Skeletal muscle satellite cell (primary cell): Measurements from ENCODE around the gene SLC19A2. TPM values are rescaled to one million over a fixed set of nuclear protein-coding genes. Genes with fewer than 3 reads are reported as not detected.
"Not testable (repeated sequence)": the region's sequence is repeated elsewhere in the genome, so short reads cannot be mapped to it uniquely, and the experiment has no call there.

Experiments
- H3K27me3 ChIP-seq: 2 replicates; pipeline ENCODE4 v1.7.0; 2013; ENCODE audit warnings: low read length; ENCODE audit not compliant: control insufficient read depth, insufficient read depth
- H3K36me3 ChIP-seq: 2 replicates; pipeline ENCODE4 v1.7.0; 2013; ENCODE audit warnings: mild to moderate bottlenecking, control low read depth, low read length; ENCODE audit not compliant: insufficient read depth
- H3K4me1 ChIP-seq: 2 replicates; pipeline ENCODE4 v1.7.0; 2013; ENCODE audit warnings: low read length; ENCODE audit not compliant: control insufficient read depth, insufficient read depth
- H3K4me2 ChIP-seq: 2 replicates; pipeline ENCODE4 v1.7.0; 2013; ENCODE audit warnings: mild to moderate bottlenecking, low read length
- H3K4me3 ChIP-seq: 2 replicates; pipeline ENCODE4 v1.7.0; 2013; ENCODE audit warnings: low read length
- H3K9ac ChIP-seq: 2 replicates; pipeline ENCODE4 v1.7.0; 2013; ENCODE audit warnings: mild to moderate bottlenecking, low read depth, low read length, moderate library complexity
- H3K9me3 ChIP-seq: replicated peaks from 2 replicates; pipeline ENCODE4 v1.7.0; 2013; ENCODE audit warnings: mild to moderate bottlenecking, control low read depth, low read length
- total RNA-seq: library from RNA; depleted of rRNA; stranded (reverse); fragments of >200 nt; gene quantifications from 2 replicates; pipeline ENCODE4 v1.2.3, GENCODE V29; 2012; rRNA removed

Gene SLC19A2, protein sequence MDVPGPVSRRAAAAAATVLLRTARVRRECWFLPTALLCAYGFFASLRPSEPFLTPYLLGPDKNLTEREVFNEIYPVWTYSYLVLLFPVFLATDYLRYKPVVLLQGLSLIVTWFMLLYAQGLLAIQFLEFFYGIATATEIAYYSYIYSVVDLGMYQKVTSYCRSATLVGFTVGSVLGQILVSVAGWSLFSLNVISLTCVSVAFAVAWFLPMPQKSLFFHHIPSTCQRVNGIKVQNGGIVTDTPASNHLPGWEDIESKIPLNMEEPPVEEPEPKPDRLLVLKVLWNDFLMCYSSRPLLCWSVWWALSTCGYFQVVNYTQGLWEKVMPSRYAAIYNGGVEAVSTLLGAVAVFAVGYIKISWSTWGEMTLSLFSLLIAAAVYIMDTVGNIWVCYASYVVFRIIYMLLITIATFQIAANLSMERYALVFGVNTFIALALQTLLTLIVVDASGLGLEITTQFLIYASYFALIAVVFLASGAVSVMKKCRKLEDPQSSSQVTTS
- total RNA-seq = 19.0 and 20.8 TPM in 2 replicates

DNA sequence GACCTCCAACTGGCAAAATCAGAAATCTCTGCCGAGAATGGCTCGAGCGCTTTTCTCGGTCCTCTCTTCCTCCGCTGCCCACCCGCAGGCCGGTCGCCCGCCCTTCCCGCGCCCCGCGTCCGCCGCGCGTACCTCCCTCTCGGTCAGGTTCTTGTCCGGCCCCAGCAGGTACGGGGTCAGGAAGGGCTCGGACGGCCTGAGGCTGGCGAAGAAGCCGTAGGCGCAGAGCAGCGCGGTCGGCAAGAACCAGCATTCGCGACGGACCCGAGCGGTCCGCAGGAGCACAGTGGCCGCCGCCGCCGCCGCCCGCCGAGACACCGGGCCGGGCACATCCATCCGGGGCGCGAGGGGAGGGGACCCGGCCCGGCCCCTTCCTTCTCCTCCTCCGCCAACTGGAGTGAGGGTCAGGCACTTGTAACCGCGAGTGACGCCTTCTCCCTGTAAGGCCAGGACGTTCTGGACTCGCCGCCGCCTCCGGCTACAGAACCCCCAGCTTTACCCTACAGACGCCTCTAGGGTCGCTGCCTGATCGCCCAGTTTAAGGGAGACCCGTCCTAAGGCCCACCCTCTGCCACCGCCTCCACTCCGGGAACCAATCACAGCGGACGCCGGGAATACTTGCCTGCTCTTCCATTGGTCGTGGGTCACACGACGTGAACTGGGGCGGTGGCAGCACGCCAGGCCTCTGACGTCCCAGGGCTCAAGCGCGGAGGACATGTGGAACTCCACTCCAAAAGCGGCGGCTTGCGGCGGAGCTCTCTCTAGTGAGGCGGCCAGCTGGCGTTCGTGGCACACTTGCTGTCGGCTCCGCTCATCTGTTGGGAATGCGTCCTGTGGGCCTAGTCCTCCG lies at the start of gene SLC19A2:
Gene SLC19A2 (minus strand): TSS at position 514 of the 850 bp plus-strand sequence. CDS start 178 bp downstream, at position 336.
- no peaks in the 10 kb centered on the region for H3K9me3 ChIP-seq
- peak within 1 kb of the TSS; percentile 86 for H3K4me2 ChIP-seq
- peak within 1 kb of the TSS; percentile 94 for H3K9ac ChIP-seq
- H3K27me3 ChIP-seq = no peaks in the 10 kb centered on the region
- no peaks in the 10 kb centered on the region for H3K36me3 ChIP-seq
- H3K4me1 ChIP-seq = peaks cover 44% of the 10 kb centered on the region
- peak within 1 kb of the TSS; percentile 83 for H3K4me3 ChIP-seq

DNA sequence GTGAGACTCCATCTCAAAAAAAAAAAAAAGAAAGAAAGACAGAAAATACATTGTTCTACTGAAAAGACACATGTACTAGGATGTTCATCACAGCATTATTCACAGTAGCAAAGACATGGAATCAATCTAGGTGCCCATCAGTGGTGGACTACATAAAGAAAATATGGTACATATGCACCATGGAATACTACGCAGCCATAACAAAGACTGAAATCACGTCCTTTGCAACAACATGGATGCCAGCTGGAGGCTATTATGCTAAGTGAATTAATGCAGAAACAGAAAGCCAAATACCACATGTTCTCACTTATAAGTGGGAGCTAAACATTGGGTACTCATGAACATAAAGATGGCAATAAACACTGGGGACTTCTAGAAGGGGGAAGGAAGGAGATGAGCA lies 48.9 kb upstream of the SLC19A2 start:
- Histone ChIP-seq H3K36me3 (no peaks in the 10 kb centered on the region), H3K9ac (no peak overlapping the region), H3K4me3 (no peak overlapping the region), H3K9me3 (no peaks in the 10 kb centered on the region), H3K4me1 (peaks cover 8% of the 10 kb centered on the region), H3K27me3 (no peaks in the 10 kb centered on the region), H3K4me2 (no peak overlapping the region)

DNA sequence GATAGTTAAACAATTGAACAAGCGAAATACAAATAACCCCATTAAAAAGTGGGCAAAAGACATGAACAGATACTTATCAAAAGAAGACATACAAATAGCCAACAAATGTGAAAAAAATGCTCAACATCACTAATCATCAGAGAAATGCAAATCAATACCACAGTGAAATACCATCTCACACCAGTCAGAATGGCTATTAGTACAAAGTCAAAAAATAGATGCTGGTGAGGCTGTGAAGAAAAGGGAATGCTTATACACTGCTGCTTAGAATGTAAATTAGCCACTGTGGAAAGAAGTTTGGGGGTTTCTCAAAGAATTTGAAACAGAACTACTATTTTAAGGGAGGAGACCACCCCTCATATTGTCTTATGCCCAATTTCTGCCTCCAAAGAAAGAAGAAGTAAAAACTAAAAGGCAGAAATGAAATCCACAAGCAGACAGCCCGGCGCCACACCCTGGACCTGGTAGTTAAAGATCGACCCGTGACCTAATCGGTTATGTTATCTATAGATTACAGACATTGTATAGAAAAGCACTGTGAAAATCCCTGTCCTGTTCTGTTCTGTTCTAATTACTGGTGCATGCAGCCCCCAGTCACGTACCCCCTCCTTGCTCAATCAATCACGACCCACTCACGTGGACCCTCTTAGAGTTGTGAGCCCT lies 47.9 kb upstream of the SLC19A2 start:
- H3K9ac ChIP-seq, H3K9me3 ChIP-seq, H3K4me2 ChIP-seq, H3K36me3 ChIP-seq, H3K4me3 ChIP-seq, H3K27me3 ChIP-seq, H3K4me1 ChIP-seq: not testable (repeated sequence)

DNA sequence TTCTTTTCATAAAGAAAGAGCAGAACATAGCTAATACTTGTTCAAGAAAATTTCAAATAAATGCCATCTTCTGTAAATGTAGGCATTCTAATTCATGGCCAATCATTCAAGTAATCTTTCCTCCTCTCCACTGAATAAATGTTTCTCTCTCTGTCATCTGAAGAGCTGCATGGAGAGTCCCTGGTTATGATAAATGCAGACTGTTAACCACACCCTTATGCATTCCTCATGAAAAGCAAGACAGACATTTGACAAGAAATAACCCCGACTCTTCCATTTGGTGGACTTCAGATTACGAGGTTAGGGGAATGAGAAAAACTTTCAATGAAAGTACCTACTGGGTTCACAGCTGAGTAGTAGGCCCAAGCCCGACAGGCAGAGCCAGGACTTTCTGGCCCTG lies 44.7 kb upstream of the SLC19A2 start:
- Histone ChIP-seq H3K9ac (no peak overlapping the region), H3K27me3 (no peaks in the 10 kb centered on the region), H3K4me2 (no peak overlapping the region), H3K9me3 (no peaks in the 10 kb centered on the region), H3K4me1 (peaks cover 7% of the 10 kb centered on the region), H3K36me3 (no peaks in the 10 kb centered on the region), H3K4me3 (no peak overlapping the region)

DNA sequence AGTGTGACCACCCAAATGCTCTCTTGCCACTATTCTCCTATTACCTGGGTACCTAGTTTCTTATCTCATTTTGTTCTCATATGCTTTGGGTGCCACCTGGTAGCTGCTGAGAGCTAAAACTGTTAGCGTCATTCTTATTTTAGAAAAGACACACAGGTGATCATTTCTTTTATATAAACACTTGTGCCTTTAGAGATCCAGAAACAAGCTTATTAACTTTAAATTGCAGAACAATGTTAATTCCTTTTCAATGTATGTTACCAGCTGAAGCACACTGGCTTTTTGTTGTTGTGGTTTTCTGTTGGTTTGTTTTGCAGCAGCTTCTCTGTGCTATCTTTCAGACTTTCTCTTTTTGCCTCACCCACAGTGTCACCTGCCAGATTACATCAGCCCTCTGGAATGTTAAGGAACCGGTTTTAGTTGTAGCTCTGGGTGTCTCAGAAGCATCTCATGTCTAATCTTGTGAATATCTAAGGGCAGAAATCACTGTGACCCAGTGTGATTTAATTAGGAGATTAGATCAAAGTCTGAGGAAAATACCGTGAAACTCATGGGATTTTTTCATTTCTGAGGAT lies 43.4 kb upstream of the SLC19A2 start:
- Histone ChIP-seq H3K4me3 (no peak overlapping the region), H3K4me1 (peaks cover 7% of the 10 kb centered on the region), H3K36me3 (no peaks in the 10 kb centered on the region), H3K9ac (no peak overlapping the region), H3K9me3 (no peaks in the 10 kb centered on the region), H3K4me2 (no peak overlapping the region), H3K27me3 (no peaks in the 10 kb centered on the region)

DNA sequence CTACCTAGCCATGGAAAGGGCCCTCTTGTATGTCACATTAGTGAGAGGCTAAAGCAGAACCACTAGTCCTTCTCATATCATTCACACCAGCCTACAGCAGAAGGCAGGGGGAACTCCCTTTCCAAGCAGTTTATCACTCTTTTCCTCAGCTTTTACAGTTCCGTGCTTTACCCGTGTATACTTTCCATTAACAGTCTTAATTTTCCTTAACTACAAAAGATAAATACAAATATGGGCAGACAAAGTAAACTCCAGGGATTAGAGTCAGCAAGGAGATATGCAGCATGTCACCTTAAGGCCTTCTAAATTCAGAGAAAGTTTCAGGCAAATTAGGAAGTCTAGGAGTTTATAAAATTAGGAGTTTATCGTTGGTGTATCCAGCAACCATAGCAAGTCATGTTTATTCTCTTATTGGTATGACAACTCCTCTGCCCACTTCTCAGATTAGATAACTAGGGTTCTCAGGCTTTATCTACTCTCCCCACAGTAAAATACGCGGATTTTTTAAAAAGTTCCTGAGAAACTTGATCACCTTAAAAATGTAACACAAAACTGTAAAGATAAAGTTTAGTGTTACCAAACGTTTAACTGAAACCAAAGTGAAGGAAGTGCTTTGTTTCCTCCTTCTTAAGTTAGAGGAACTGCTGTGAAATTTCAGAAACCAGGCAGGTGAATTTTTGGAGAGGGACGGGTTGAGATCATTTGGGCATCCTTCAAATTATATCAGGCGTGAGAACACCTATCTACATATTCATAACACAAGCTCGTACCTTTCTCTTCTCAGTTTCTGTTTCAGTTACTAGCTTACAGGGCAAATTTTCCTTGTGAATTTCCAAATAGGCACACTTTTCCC lies 42.7 kb upstream of the SLC19A2 start:
- Histone ChIP-seq H3K4me2 (no peak overlapping the region), H3K9me3 (no peaks in the 10 kb centered on the region), H3K27me3 (no peaks in the 10 kb centered on the region), H3K4me1 (peaks cover 7% of the 10 kb centered on the region), H3K9ac (no peak overlapping the region), H3K4me3 (no peak overlapping the region), H3K36me3 (no peaks in the 10 kb centered on the region)

DNA sequence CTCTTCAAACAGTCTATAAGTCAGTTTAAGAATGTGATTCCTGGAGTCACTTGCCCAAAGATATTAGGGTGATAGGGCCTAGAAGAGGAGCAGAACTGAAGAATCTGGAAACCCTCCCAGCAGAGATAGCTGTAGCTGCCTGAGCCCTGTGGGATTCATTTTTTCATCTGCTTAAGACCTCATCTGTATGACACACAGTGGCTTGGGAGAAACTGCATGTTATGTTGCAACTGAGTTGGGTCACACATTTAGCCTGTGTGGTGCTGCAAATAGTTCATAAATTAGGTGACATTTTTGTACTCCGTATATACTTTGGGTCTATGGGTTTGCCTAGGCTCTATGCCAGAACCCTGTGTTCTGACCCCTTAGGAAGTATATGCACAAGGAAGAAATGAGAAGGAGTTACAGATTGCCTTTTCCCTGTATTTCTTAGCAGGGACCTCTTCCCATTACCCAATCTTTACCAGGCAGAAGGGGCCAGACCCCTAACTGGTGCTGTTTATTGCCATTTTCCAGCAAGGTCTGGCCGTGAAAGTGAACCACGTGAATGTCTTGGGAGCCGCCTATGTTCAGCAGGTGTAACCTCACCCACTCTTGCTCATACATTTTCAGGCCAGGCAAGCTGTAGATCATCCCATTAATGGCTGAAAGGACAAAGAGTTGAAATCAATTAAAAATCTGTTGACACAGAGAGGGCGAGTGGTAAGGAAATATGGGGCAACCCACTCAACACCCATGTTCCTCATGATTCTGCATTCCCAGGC lies 41.9 kb upstream of the SLC19A2 start:
- H3K36me3 ChIP-seq = no peaks in the 10 kb centered on the region
- H3K9me3 ChIP-seq = no peaks in the 10 kb centered on the region
- no peaks in the 10 kb centered on the region for H3K27me3 ChIP-seq
- H3K4me2 ChIP-seq = no peak overlapping the region
- H3K9ac ChIP-seq = no peak overlapping the region
- H3K4me3 ChIP-seq = no peak overlapping the region
- peaks cover 7% of the 10 kb centered on the region for H3K4me1 ChIP-seq

DNA sequence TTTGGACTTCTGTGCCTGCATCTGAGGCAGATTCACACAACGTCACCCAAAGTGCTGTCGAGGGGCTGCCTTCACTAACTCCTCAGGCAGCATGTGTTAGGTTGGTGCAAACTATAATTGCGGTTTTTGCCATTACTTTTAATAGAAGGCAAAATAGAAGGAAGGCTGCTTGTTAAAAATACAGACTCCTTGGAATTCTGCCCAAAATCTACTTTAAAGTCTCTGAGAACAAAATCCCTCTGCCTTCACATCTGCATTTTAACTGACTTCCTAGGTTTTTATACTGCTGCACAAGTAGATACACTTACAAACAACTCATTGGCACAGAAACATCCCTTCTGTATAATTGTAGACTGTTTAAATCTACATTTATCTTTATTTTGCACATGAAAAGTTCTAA lies 41.3 kb upstream of the SLC19A2 start:
- no peak overlapping the region for H3K4me3 ChIP-seq
- no peak overlapping the region for H3K9ac ChIP-seq
- no peaks in the 10 kb centered on the region for H3K27me3 ChIP-seq
- H3K36me3 ChIP-seq = no peaks in the 10 kb centered on the region
- peaks cover 7% of the 10 kb centered on the region for H3K4me1 ChIP-seq
- no peak overlapping the region for H3K4me2 ChIP-seq
- H3K9me3 ChIP-seq = no peaks in the 10 kb centered on the region

DNA sequence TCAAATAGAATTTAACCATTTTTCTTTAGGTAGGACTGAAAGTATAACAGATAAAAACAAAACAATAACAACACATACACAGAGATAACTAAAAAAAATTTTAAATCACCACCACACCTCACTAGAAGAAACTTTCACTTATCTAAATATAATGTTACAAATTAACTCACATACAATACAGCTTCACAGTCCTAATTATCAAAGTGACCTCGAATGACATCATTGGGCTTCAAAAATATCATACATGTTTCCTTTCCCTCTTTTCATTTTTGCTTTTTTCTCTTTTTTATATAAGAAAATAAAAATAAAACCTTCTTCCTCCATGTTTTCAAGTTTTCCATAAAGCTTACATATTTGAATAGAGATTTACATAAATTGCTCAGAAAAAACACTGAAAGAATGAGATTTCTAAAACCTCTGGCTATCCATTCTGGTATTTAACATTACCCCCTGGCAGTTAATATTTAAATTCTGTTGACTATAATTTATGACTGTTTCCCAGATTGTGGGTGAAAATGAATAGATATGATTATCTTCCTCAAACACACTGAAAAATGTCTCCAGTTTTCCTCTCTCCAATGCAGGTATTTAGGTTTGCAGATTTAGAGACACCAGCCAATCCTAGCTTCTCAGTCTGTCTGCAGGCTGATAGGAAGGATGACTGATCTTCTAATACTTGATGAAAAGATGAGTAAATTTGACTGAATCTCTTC lies 40.5 kb upstream of the SLC19A2 start:
- Histone ChIP-seq H3K4me3 (no peak overlapping the region), H3K27me3 (no peaks in the 10 kb centered on the region), H3K4me1 (peaks cover 7% of the 10 kb centered on the region), H3K4me2 (no peak overlapping the region), H3K9me3 (no peaks in the 10 kb centered on the region), H3K9ac (no peak overlapping the region), H3K36me3 (no peaks in the 10 kb centered on the region)
